SU-DHL-6 (cell line): ENCODE measurements around the gene WDR35.

Source experiments
- H2AFZ ChIP-seq: fragments of 200-600 bp; sonication (generic); 2 replicates; pipeline ENCODE4 v1.6.1; 2014; ENCODE audit warnings: low read depth, mild to moderate bottlenecking, moderate library complexity, mixed read lengths, antibody characterized with exemption, low read length; ENCODE audit not compliant: severe bottlenecking
- H3F3A ChIP-seq: fragments of 200-600 bp; shearing (Covaris generic); 2 replicates; pipeline ENCODE4 v1.6.0; 2016; ENCODE audit warnings: antibody characterized with exemption, mild to moderate bottlenecking; ENCODE audit not compliant: insufficient read depth
- H3K27ac ChIP-seq: fragments of 200-600 bp; sonication (generic); 2 replicates; pipeline ENCODE4 v1.5.1; 2016; ENCODE audit warnings: low read depth, mild to moderate bottlenecking, low read length, moderate library complexity, mixed read lengths
- H3K27me3 ChIP-seq: fragments of 200-600 bp; sonication (generic), shearing (Covaris generic); 2 replicates; pipeline ENCODE4 v1.6.0; 2014; ENCODE audit warnings: mild to moderate bottlenecking, low read length
- H3K36me3 ChIP-seq: fragments of 200-600 bp; sonication (generic); 2 replicates; pipeline ENCODE4 v1.6.1; 2014; ENCODE audit warnings: mild to moderate bottlenecking, low read length, mixed read lengths
- H3K4me2 ChIP-seq: fragments of 300-600, 200-600 bp; shearing (Covaris generic), sonication (generic); 2 replicates; pipeline ENCODE4 v1.6.0; 2014; ENCODE audit warnings: low read length, low read depth, mild to moderate bottlenecking; ENCODE audit not compliant: poor library complexity, severe bottlenecking
- H3K4me3 ChIP-seq: fragments of 200-600 bp; sonication (generic); 2 replicates; pipeline ENCODE4 v1.5.1; 2014; ENCODE audit warnings: antibody characterized with exemption, low read length, mild to moderate bottlenecking, mixed read lengths; ENCODE audit not compliant: insufficient read depth, poor library complexity, severe bottlenecking
- H3K79me2 ChIP-seq: fragments of 200-600 bp; sonication (generic); 2 replicates; pipeline ENCODE4 v1.6.1; 2014; ENCODE audit warnings: mild to moderate bottlenecking, low read length, moderate library complexity; ENCODE audit not compliant: insufficient read depth
- H3K9ac ChIP-seq: fragments of 200-600 bp; sonication (generic); 2 replicates; pipeline ENCODE4 v1.7.0; 2014; ENCODE audit warnings: mild to moderate bottlenecking, low read length
- H3K9me2 ChIP-seq: fragments of 200-600 bp; sonication (generic); replicated peaks from 2 replicates; pipeline ENCODE4 v1.6.1; 2014; ENCODE audit warnings: low read length; ENCODE audit not compliant: insufficient read depth
- H3K9me3 ChIP-seq: fragments of 200-600 bp; sonication (generic); 2 replicates; pipeline ENCODE4 v1.6.1; 2014; ENCODE audit warnings: low read length, mixed read lengths; ENCODE audit not compliant: insufficient read depth
- H4K20me1 ChIP-seq: fragments of 200-600 bp; sonication (generic); 2 replicates; pipeline ENCODE4 v1.6.1; 2014; ENCODE audit warnings: low read depth, mild to moderate bottlenecking, antibody characterized with exemption, low read length, moderate library complexity, mixed read lengths
- CTCF ChIP-seq: fragments of 200-600 bp; sonication (generic); IDR thresholded peaks from one replicate; pipeline ENCODE4 v1.5.1; 2017; ENCODE audit warnings: antibody characterized with exemption, mild to moderate bottlenecking, low read length, moderate library complexity; ENCODE audit not compliant: insufficient read depth, poor library complexity, severe bottlenecking
- EZH2phosphoT487 ChIP-seq: fragments of 200-600 bp; sonication (generic), shearing (Covaris generic); conservative IDR thresholded peaks from 2 replicates; pipeline ENCODE4 v1.6.1; 2018; ENCODE audit warnings: mild to moderate bottlenecking, antibody characterized with exemption, low read length, moderate library complexity, mixed read lengths

WDR35 gene

GRCh38 chr2:20005067-20005627 lies 15.2 kb upstream of the WDR35 start:
- H3K9me3 ChIP-seq: no peaks in the 10 kb centered on the region
- H3F3A ChIP-seq: no peaks in the 10 kb centered on the region
- no peak overlapping the region for H3K9ac ChIP-seq
- no peak overlapping the region for H2AFZ ChIP-seq
- H4K20me1 ChIP-seq: no peaks in the 10 kb centered on the region
- no peaks in the 10 kb centered on the region for H3K79me2 ChIP-seq
- no peaks in the 10 kb centered on the region for H3K36me3 ChIP-seq
- no peaks in the 10 kb centered on the region for H3K9me2 ChIP-seq
- no peak overlapping the region for H3K4me2 ChIP-seq
- H3K4me3 ChIP-seq: no peak overlapping the region
- H3K27ac ChIP-seq: no peak overlapping the region
- TF ChIP-seq EZH2phosphoT487 (no peak), CTCF (no peak)
- no peaks in the 10 kb centered on the region for H3K27me3 ChIP-seq

GRCh38 chr2:20001361-20001863 lies 11.5 kb upstream of the WDR35 start:
- no peaks in the 10 kb centered on the region for H3K9me2 ChIP-seq

DNA sequence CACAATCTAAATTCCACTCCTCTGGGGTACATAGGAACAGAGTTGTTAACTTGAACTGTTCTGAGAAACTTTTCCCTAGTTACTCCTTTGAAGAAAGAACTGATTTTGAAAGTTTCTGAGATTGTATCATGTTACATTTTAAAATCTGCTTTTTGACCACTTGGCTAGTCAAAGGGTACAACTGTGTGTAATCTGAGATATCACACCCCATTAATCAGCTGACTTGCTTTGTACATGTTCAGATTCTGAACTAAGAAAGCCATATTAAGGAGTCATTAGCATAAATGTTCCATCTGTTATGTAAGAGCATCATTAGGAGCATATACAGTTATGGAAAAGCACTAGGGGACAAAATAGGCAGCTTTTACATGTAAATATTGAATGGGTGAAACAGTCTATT lies 3.8 kb upstream of the WDR35 start:
- TF ChIP-seq CTCF (no peak), EZH2phosphoT487 (no peak)

More at GRCh38 chr2:20001361-20001863, 11.5 kb upstream of the WDR35 start:
- TF ChIP-seq CTCF (no peak), EZH2phosphoT487 (no peak)
- no peak overlapping the region for H3K4me2 ChIP-seq
- no peaks in the 10 kb centered on the region for H3K36me3 ChIP-seq
- no peaks in the 10 kb centered on the region for H3K79me2 ChIP-seq
- no peak overlapping the region for H3K27ac ChIP-seq
- no peak overlapping the region for H2AFZ ChIP-seq
- no peaks in the 10 kb centered on the region for H3K27me3 ChIP-seq
- H3F3A ChIP-seq: no peaks in the 10 kb centered on the region
- no peaks in the 10 kb centered on the region for H3K9me3 ChIP-seq
- H3K9ac ChIP-seq: no peak overlapping the region
- no peak overlapping the region for H3K4me3 ChIP-seq
- H4K20me1 ChIP-seq: no peaks in the 10 kb centered on the region

More for the DNA sequence above, 3.8 kb upstream of the WDR35 start:
- no peak overlapping the region for H3K9ac ChIP-seq
- H3K27ac ChIP-seq: no peak overlapping the region
- no peaks in the 10 kb centered on the region for H3K9me3 ChIP-seq
- H3K79me2 ChIP-seq: no peaks in the 10 kb centered on the region
- H3F3A ChIP-seq: no peaks in the 10 kb centered on the region
- no peaks in the 10 kb centered on the region for H3K36me3 ChIP-seq
- H3K27me3 ChIP-seq: no peaks in the 10 kb centered on the region
- no peak overlapping the region for H3K4me3 ChIP-seq
- no peak overlapping the region for H3K4me2 ChIP-seq
- H4K20me1 ChIP-seq: no peaks in the 10 kb centered on the region
- H3K9me2 ChIP-seq: no peaks in the 10 kb centered on the region
- H2AFZ ChIP-seq: no peak overlapping the region
